DMS53 treated with DMSO at 0.1 percent for 48 hours (cell line): ENCODE results near the gene BEST3.
"Not testable (repeated sequence)": the region's sequence is repeated elsewhere in the genome, so short reads cannot be mapped to it uniquely, and the experiment has no call there.

Experiments
- DNase-seq: peaks from one replicate; lab custom pipeline; 2025; ENCODE audit not compliant: unreplicated experiment; lab: John Stamatoyannopoulos, UW

The BEST3 gene

GRCh38 chr12:69604275-69604674 lies 94.8 kb downstream of the BEST3 start:
- DNase-seq = not testable (repeated sequence)
